LHCN-M2 (cell line): ENCODE data around the gene ADAMTS10. TPM values are rescaled to one million over a fixed set of nuclear protein-coding genes. Genes with fewer than 3 reads are reported as not detected.
"Not testable (repeated sequence)": the region's sequence is repeated elsewhere in the genome, so short reads cannot be mapped to it uniquely, and the experiment has no call there.

Source experiments
- DNase-seq: peaks from one replicate; pipeline ENCODE4 v3.0.0-alpha.2; 2012; ENCODE audit warnings: low read depth
- total RNA-seq: library from RNA; depleted of rRNA; stranded (reverse); fragments of >200 nt; gene quantifications from 2 replicates; pipeline ENCODE4 v1.2.3, GENCODE V29; 2014; rRNA removed

Gene ADAMTS10
- total RNA-seq, 1 experiment from 2014 or later: 0.46 TPM

DNA sequence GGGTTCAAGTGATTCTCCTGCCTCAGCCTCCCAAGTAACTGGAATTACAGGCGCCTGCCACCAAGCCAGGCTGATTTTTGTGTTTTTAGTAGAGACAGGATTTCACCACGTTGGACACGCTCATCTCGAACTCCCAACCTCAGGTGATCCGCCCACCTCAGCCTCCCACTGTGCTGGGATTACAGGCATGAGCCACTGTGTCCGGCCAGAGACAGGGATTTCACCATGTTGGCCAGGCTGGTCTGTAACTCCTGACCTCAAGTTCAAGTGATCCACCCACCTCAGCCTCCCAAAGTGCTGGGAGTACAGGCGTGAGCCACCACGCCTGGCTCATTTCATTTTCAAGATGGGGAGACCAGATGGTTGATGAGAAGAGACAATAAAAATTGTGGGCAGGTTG, 45.6 kb downstream of the ADAMTS10 start:
- DNase-seq: not testable (repeated sequence)

- DNase-seq: no peak
Measured at GRCh38 chr19:8561075-8561764, 49.3 kb downstream of the ADAMTS10 start.

DNA sequence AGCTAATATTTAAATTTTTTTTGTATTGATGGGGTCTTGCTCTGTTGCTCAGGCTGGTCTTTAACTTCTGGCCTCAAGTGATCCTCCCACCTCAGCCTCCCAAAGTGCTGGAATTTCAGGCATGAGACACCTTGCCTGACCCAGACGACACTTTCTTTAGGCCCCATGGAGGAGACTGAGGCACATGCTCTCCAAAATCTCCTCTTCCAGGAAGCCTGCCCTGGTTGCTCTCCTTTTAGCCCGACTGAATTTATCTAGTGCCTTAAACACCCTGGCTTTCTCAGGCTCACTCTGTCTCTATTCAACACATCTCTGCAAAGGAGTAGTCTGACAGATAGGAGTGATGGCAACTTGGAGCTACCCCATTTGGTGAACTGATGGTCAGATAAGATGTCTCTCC, 52.2 kb downstream of the ADAMTS10 start:
- DNase-seq: no peak

GRCh38 chr19:8557642-8558238, 52.8 kb downstream of the ADAMTS10 start:
- no peak for DNase-seq

- not testable (repeated sequence) for DNase-seq
Measured at GRCh38 chr19:8553729-8554128, 56.8 kb downstream of the ADAMTS10 start.

DNA sequence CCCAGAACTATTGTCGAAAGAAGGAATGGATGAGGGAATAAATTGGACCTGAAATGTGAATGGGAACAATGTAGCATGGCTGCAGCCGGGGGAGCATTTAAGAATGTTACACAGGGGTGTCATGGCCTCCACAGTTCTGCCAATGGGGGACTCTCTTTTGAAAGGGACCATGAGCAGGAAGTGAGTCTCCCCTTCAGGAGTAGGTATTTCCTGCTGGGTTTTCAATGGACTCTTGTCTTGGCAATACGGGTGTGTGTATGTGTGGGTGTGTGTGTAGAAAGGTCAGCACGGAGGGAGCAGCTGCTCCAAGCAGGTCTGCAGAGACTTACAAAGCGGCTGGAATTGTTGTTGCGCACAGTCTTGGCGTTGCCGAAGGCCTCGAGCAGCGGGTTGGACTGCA, 57.7 kb downstream of the ADAMTS10 start:
- DNase-seq: peak; percentile 37

- DNase-seq: no peak
Measured at GRCh38 chr19:8550070-8550469, 60.4 kb downstream of the ADAMTS10 start.

DNA sequence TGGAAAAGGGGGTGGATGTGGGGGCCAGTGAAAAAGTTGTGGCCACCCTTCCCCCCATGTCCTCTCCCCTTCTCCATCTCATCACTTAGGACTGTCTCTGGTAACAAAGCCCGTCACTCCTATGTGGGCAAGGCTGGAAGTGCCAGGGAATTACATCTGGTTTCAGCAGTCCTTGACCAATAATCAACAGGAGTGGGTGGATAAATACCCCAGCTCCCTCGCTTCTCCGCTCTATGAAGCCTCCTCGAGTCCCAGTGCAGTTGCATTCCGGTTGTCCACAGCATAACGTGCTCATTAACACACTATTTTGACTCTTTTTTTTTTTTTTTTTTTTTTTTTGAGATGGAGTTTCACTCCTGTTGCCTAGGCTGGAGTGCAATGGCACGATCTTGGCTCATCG, 64.8 kb downstream of the ADAMTS10 start:
- DNase-seq: no peak

- no peak for DNase-seq
Measured at GRCh38 chr19:8544168-8544567, 66.3 kb downstream of the ADAMTS10 start.

DNA sequence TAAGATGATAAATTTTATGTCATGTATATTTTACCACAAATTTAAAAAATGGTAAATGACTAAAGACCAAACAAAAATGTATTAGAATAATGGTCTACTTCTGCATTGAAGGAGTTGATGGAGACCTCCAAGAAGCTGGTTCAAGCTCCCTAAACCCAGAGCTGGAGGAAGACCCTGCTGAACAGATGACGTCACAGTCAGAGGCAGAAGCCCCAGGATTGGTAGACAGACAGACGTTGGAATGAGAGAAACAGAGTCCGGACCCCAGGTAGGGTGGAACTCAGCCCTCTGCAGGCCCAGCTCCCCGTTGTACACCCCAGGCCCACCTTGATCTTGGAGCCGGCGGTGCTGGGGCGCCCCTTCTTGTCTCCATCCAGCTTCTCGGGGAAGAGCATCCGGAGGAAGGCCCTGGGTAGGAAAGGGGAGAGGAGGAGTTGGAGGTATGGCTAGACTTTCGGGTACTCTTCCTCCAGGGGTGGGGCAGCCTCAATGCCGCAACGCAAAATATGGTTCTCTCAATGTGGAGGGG, 70.8 kb downstream of the ADAMTS10 start:
- no peak for DNase-seq

GRCh38 chr19:8537099-8537498, 73.4 kb downstream of the ADAMTS10 start:
- DNase-seq: no peak

DNA sequence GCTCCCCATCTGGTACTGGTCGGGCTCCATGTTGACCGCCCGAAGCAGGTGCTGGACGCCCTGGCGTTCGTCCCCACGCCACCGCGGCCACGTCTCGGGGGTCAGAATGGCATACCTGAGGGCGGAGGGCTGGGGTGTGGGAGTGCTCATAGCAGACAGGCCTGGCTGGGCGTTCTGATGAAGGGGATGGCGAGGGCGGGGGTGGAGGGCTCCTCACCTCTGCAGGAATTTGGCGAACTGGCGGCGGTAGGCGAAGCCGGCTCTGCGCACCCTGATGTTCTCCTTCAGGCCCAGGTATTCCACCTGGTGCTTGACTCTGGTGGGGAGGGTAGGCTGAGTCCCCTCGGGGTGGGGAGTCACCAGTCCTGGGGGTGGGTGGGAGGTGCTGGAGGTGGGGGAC, 74.2 kb downstream of the ADAMTS10 start:
- DNase-seq: no peak

DNA sequence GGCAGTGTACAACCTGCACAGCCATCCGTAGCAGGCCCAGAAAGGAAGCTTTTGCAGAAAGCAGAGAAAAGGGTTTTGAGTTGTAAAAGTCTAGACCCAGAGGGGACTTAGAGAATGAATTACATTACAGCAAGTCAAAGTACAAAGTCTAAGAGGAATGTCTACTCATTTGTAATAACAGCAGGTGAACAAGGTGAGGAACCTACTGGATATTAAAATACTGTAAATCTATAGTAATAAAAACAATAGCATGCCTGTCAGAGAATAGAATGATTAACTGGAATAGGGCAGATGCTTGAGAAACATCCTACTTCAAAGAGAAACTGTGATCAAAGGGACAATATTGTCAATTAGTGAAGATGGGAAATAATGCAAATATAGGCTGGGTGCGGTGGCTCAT, 78.3 kb downstream of the ADAMTS10 start:
- DNase-seq: no peak

GRCh38 chr19:8531470-8531869, 79.0 kb downstream of the ADAMTS10 start:
- no peak for DNase-seq

Other genes with a start within 250 kb of the ADAMTS10 start
- 48.7 and 82.3 TPM in 2 replicates for gene ANGPTL4, start 246.6 kb downstream of the ADAMTS10 start, total RNA-seq
- gene RAB11B, start 220.4 kb downstream of the ADAMTS10 start, total RNA-seq: 13.0 and 13.5 TPM in 2 replicates
- gene MARCHF2, start 197.4 kb downstream of the ADAMTS10 start, total RNA-seq: 34.2 and 44.5 TPM in 2 replicates
- gene HNRNPM, start 165.7 kb downstream of the ADAMTS10 start, total RNA-seq: 91.8 and 118 TPM in 2 replicates
- not detected in 2 replicates for gene PRAM1, start 108.1 kb downstream of the ADAMTS10 start, total RNA-seq
- gene ZNF414, start 96.5 kb downstream of the ADAMTS10 start, total RNA-seq: 9.1 and 9.2 TPM in 2 replicates
- gene MYO1F, start 33.3 kb downstream of the ADAMTS10 start, total RNA-seq: 0.11 and 0.13 TPM in 2 replicates
- gene NFILZ, start 19.9 kb upstream of the ADAMTS10 start, total RNA-seq: not detected in 2 replicates
- not detected in 2 replicates for gene ACTL9, start 88.1 kb upstream of the ADAMTS10 start, total RNA-seq
- gene OR2Z1, start 110.9 kb upstream of the ADAMTS10 start, total RNA-seq: not detected in 2 replicates
- 22.7 and 27.2 TPM in 2 replicates for gene ZNF558, start 221.6 kb upstream of the ADAMTS10 start, total RNA-seq
- not detected in 2 replicates for gene MBD3L1, start 221.7 kb upstream of the ADAMTS10 start, total RNA-seq